ENCODE data around the gene LRP1B.

GRCh38 chr2:140504601-140505000 lies 1626.2 kb downstream of the LRP1B start:
- TF ChIP-seq POLR2A (IDR thresholded peaks at IDR 0.05) (no peak), CTCF (IDR thresholded peaks at IDR 0.05) (no peak)

All from thyroid gland (tissue), 4 donors.